Measurements from ENCODE around the gene CLSTN2. TPM values are rescaled to one million over a fixed set of nuclear protein-coding genes. Genes with fewer than 3 reads are reported as not detected.

The CLSTN2 gene
- total RNA-seq, 1 experiment from 2014 or later: 0.68 TPM

DNA sequence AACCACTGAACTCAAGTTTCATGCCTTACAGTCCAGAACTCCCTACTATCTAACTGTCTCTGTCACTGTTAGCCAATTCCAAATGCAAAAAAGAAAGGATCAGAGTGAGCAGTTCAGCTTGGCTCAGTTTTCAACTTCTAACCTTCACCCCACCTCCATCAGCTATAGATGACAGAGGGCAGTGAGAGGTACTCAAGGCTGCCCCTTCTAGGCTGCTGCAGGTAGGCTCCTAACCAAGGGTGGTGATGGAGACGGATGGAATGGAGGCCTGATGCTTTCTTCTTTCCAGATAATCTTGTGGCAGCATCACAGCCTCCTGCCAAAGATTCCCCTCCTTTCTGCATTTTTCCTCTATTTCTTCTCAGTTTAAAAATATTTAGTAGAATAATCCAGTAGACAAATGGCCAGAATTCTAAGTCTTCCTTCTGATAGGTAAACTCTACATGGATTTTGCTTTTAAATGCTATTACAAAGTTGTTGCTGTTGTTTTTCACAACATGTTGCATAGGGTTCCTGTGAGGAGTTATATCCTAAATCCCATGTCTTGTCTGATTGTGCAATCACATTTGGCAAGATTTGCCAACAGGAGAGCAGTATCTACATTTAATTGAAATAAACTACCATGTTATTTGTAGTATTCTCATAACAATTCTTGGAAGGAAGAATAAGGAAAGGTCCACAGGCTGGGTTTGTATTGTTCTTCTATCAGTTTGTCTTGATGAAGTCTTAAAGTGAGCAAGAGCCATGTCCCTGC, 441.3 kb downstream of the CLSTN2 start:
- H3K56ac ChIP-seq (ENCODE audit: insufficient read length, low read depth, low read length): no peak overlapping the region
- H3K23me2 ChIP-seq (ENCODE audit: insufficient read length, low read depth, low read length, poor library complexity, severe bottlenecking): no peaks in the 10 kb centered on the region
- H3K14ac ChIP-seq (ENCODE audit: insufficient read depth, low read length): no peak overlapping the region
- no peak overlapping the region for H3K27ac ChIP-seq (ENCODE audit: insufficient read length, low read depth, low read length)
- H3K4me1 Mint-ChIP-seq: peaks cover 5% of the 10 kb centered on the region in 2 experiments; a peak in 3 of 4 replicates
- H2AFZ ChIP-seq (ENCODE audit: low read length): no peak overlapping the region
- H3K36me3 Mint-ChIP-seq (ENCODE audit: insufficient read depth in 1 of 3, low read depth in 3 of 3): 0 out of 7 replicates have a peak, but pooled peaks cover 0 to 1% (median 0%) of the 10 kb centered on the region in 3 experiments
- H4K20me1 ChIP-seq (ENCODE audit: control insufficient read depth, insufficient read depth, insufficient read length): no peaks in the 10 kb centered on the region
- no peak for DNase-seq
- H3K27ac Mint-ChIP-seq: no peak overlapping the region
- H4K5ac ChIP-seq (ENCODE audit: insufficient read length, low read depth, low read length): no peak overlapping the region
- no peaks in the 10 kb centered on the region for H3K79me2 ChIP-seq (ENCODE audit: insufficient read depth, low read length)
- H3K23ac ChIP-seq (ENCODE audit: insufficient read length, low read depth, low read length): no peak overlapping the region
- TF ChIP-seq, protein P1, sequence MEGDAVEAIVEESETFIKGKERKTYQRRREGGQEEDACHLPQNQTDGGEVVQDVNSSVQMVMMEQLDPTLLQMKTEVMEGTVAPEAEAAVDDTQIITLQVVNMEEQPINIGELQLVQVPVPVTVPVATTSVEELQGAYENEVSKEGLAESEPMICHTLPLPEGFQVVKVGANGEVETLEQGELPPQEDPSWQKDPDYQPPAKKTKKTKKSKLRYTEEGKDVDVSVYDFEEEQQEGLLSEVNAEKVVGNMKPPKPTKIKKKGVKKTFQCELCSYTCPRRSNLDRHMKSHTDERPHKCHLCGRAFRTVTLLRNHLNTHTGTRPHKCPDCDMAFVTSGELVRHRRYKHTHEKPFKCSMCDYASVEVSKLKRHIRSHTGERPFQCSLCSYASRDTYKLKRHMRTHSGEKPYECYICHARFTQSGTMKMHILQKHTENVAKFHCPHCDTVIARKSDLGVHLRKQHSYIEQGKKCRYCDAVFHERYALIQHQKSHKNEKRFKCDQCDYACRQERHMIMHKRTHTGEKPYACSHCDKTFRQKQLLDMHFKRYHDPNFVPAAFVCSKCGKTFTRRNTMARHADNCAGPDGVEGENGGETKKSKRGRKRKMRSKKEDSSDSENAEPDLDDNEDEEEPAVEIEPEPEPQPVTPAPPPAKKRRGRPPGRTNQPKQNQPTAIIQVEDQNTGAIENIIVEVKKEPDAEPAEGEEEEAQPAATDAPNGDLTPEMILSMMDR (conservative IDR thresholded peaks at IDR 0.05): peak; percentile 27; the same call in 1 of the 3 replicates
- no peak overlapping the region for H2BK120ac ChIP-seq (ENCODE audit: low read depth, low read length, poor library complexity, severe bottlenecking)
- no peak overlapping the region for H2BK20ac ChIP-seq (ENCODE audit: low read depth, low read length, poor library complexity, severe bottlenecking)
- H3K9me3 Mint-ChIP-seq: no peaks in the 10 kb centered on the region
- H3K27me3 Mint-ChIP-seq (ENCODE audit: low read depth): no peaks in the 10 kb centered on the region; the same call in 1 of the 2 replicates
- H3K9ac ChIP-seq (ENCODE audit: extremely low read depth, insufficient read length, low read length): no peak overlapping the region
- no peak overlapping the region for H2BK5ac ChIP-seq (ENCODE audit: insufficient read length, low read length)
- no peak overlapping the region for H3K4ac ChIP-seq (ENCODE audit: low read depth, low read length)
- no peak overlapping the region for H4K8ac ChIP-seq (replicated peaks; ENCODE audit: insufficient read length, low read depth, low read length)
- no peak overlapping the region for H4K91ac ChIP-seq (ENCODE audit: insufficient read length, low read depth, low read length)
- WGBS (ENCODE audit: extremely low coverage, insufficient read length, low lambda C conversion rate): no CpG with 5 or more reads among the region's 1 CpG
- no peaks in the 10 kb centered on the region for H3K9me3 ChIP-seq (ENCODE audit: control insufficient read depth, low read depth, low read length)
- H2BK12ac ChIP-seq (ENCODE audit: insufficient read length, low read depth, low read length): no peak overlapping the region
- H3K27me3 ChIP-seq (ENCODE audit: insufficient read depth, low read length): no peaks in the 10 kb centered on the region
- H3K4me1 ChIP-seq (ENCODE audit: insufficient read depth, low read length): no peaks in the 10 kb centered on the region
- H2BK15ac ChIP-seq (ENCODE audit: low read depth, low read length): no peak overlapping the region
- no peak overlapping the region for H3K4me2 ChIP-seq (ENCODE audit: insufficient read depth, insufficient read length, low read length)
- H3K4me3 Mint-ChIP-seq: no peak overlapping the region
- no peaks in the 10 kb centered on the region for H3K79me1 ChIP-seq (ENCODE audit: insufficient read depth, low read depth, low read length, poor library complexity, severe bottlenecking)
- H3T11ph ChIP-seq (ENCODE audit: low read length): no peak overlapping the region
- H2AK5ac ChIP-seq (ENCODE audit: insufficient read length, low read length): no peak overlapping the region
- H3K18ac ChIP-seq (ENCODE audit: insufficient read length, low read depth, low read length): no peak overlapping the region

All from H9 (cell line).